ENCODE data around the gene NSMCE4A. TPM values are rescaled to one million over a fixed set of nuclear protein-coding genes. Genes with fewer than 3 reads are reported as not detected.
A peak's percentile ranks its signal among the peaks of the same experiment; 100 is the strongest.
"Not testable (repeated sequence)": the region's sequence is repeated elsewhere in the genome, so short reads cannot be mapped to it uniquely, and the experiment has no call there.

Gene NSMCE4A
- total RNA-seq, 1 experiment from 2014 or later: 48.8 TPM

- Histone ChIP-seq H3K36me3 (no peaks in the 10 kb centered on the region), H3K9me3 (replicated peaks) (no peaks in the 10 kb centered on the region), H3K27me3 (replicated peaks) (no peaks in the 10 kb centered on the region), H3K4me3 (no peak overlapping the region), H3K4me1 (replicated peaks) (0 out of 2 replicates have a peak, but pooled peaks cover 3% of the 10 kb centered on the region), H3K27ac (no peak overlapping the region)
- DNase-seq (ENCODE audit: low read depth in 1 of 2, low spot score in 2 of 2): no peak
Measured at GRCh38 chr10:121942749-121943416, 32.1 kb downstream of the NSMCE4A start.

- Histone ChIP-seq H3K4me1 (replicated peaks) (0 out of 2 replicates have a peak, but pooled peaks cover 3% of the 10 kb centered on the region), H3K36me3 (no peaks in the 10 kb centered on the region), H3K27me3 (replicated peaks) (no peaks in the 10 kb centered on the region), H3K4me3 (no peak overlapping the region), H3K9me3 (replicated peaks) (no peaks in the 10 kb centered on the region), H3K27ac (no peak overlapping the region)
- no peak for DNase-seq (ENCODE audit: low read depth in 1 of 2, low spot score in 2 of 2)
Measured at GRCh38 chr10:121941532-121941931, 33.5 kb downstream of the NSMCE4A start.

- no peaks in the 10 kb centered on the region for H3K36me3 ChIP-seq
- no peaks in the 10 kb centered on the region for H3K4me1 ChIP-seq (replicated peaks)
- no peak for DNase-seq (ENCODE audit: low read depth in 1 of 2, low spot score in 2 of 2)
- H3K27me3 ChIP-seq (replicated peaks): no peaks in the 10 kb centered on the region
- no peaks in the 10 kb centered on the region for H3K9me3 ChIP-seq (replicated peaks)
- H3K27ac ChIP-seq: no peak overlapping the region
- no peak overlapping the region for H3K4me3 ChIP-seq
Measured at GRCh38 chr10:121936295-121936694, 38.7 kb downstream of the NSMCE4A start.

GRCh38 chr10:121935702-121936101 is 39.3 kb downstream of the NSMCE4A start:
- no peak for DNase-seq (ENCODE audit: low read depth in 1 of 2, low spot score in 2 of 2)
- Histone ChIP-seq H3K4me1 (replicated peaks) (no peaks in the 10 kb centered on the region), H3K36me3 (no peaks in the 10 kb centered on the region), H3K27ac (no peak overlapping the region), H3K4me3 (no peak overlapping the region), H3K27me3 (replicated peaks) (no peaks in the 10 kb centered on the region), H3K9me3 (replicated peaks) (no peaks in the 10 kb centered on the region)

GRCh38 chr10:121930268-121931085 is 44.5 kb downstream of the NSMCE4A start:
- not testable (repeated sequence) for H3K27me3 ChIP-seq (replicated peaks); H3K4me3 ChIP-seq; DNase-seq (ENCODE audit: low read depth in 1 of 2, low spot score in 2 of 2); H3K27ac ChIP-seq; H3K9me3 ChIP-seq (replicated peaks)
- Histone ChIP-seq H3K36me3 (peaks cover 11% of the 10 kb centered on the region), H3K4me1 (replicated peaks) (peaks cover 14% of the 10 kb centered on the region)

- DNase-seq (ENCODE audit: low read depth in 1 of 2, low spot score in 2 of 2); H3K27ac ChIP-seq; H3K4me3 ChIP-seq; H3K27me3 ChIP-seq (replicated peaks); H3K9me3 ChIP-seq (replicated peaks): not testable (repeated sequence)
- peaks cover 14% of the 10 kb centered on the region for H3K4me1 ChIP-seq (replicated peaks)
- peaks cover 11% of the 10 kb centered on the region for H3K36me3 ChIP-seq
Measured at GRCh38 chr10:121929585-121930267, 45.3 kb downstream of the NSMCE4A start.

GRCh38 chr10:121928528-121928884 is 46.5 kb downstream of the NSMCE4A start:
- Histone ChIP-seq H3K4me3 (peak overlapping the region; percentile 97), H3K27me3 (replicated peaks) (no peaks in the 10 kb centered on the region), H3K9me3 (replicated peaks) (no peaks in the 10 kb centered on the region), H3K27ac (peak overlapping the region; percentile 91), H3K4me1 (replicated peaks) (peaks cover 14% of the 10 kb centered on the region), H3K36me3 (peaks cover 14% of the 10 kb centered on the region)
- no peak for DNase-seq (ENCODE audit: low read depth in 1 of 2, low spot score in 2 of 2)

- peaks cover 14% of the 10 kb centered on the region for H3K4me1 ChIP-seq (replicated peaks)
- H3K27ac ChIP-seq: peak within 1 kb of the TSS; percentile 91
- no peaks in the 10 kb centered on the region for H3K9me3 ChIP-seq (replicated peaks)
- H3K27me3 ChIP-seq (replicated peaks): no peaks in the 10 kb centered on the region
- DNase-seq (ENCODE audit: low read depth in 1 of 2, low spot score in 2 of 2): peak; percentile 90 to 92
- peak within 1 kb of the TSS; percentile 97 for H3K4me3 ChIP-seq
- peaks cover 15% of the 10 kb centered on the region for H3K36me3 ChIP-seq
Measured at GRCh38 chr10:121927841-121928527, 47.0 kb downstream of the NSMCE4A start, which contains the start of gene ATE1. TSS of gene ATE1 (minus strand) at chr10:121928031. CDS start at chr10:121927949, 82 bp downstream.

- DNase-seq (ENCODE audit: low read depth in 1 of 2, low spot score in 2 of 2): peak; percentile 53 to 73
- H3K4me1 ChIP-seq (replicated peaks): peaks cover 14% of the 10 kb centered on the region
- H3K27ac ChIP-seq: peak overlapping the region; percentile 91
- H3K36me3 ChIP-seq: peaks cover 15% of the 10 kb centered on the region
- H3K27me3 ChIP-seq (replicated peaks): no peaks in the 10 kb centered on the region
- H3K9me3 ChIP-seq (replicated peaks): no peaks in the 10 kb centered on the region
- H3K4me3 ChIP-seq: peak overlapping the region; percentile 97
Measured at GRCh38 chr10:121927318-121927840, 47.6 kb downstream of the NSMCE4A start.

- Histone ChIP-seq H3K27ac (peak overlapping the region; percentile 91; the same call in 1 of the 2 replicates), H3K4me3 (peak overlapping the region; percentile 97), H3K4me1 (replicated peaks) (peaks cover 14% of the 10 kb centered on the region), H3K27me3 (replicated peaks) (no peaks in the 10 kb centered on the region), H3K36me3 (peaks cover 15% of the 10 kb centered on the region), H3K9me3 (replicated peaks) (no peaks in the 10 kb centered on the region)
- DNase-seq (ENCODE audit: low read depth in 1 of 2, low spot score in 2 of 2): no peak
Measured at GRCh38 chr10:121926671-121927317, 48.2 kb downstream of the NSMCE4A start.

GRCh38 chr10:121926157-121926556 is 48.9 kb downstream of the NSMCE4A start:
- no peak for DNase-seq (ENCODE audit: low read depth in 1 of 2, low spot score in 2 of 2)
- H3K27ac ChIP-seq: no peak overlapping the region

GRCh38 chr10:121921238-121921931 is 53.6 kb downstream of the NSMCE4A start:
- Histone ChIP-seq H3K9me3 (replicated peaks) (no peaks in the 10 kb centered on the region), H3K27ac (no peak overlapping the region), H3K4me3 (no peak overlapping the region), H3K36me3 (peaks cover 10% of the 10 kb centered on the region; the same call in 1 of the 2 replicates), H3K4me1 (replicated peaks) (peaks cover 3% of the 10 kb centered on the region; the same call in 1 of the 2 replicates), H3K27me3 (replicated peaks) (no peaks in the 10 kb centered on the region)
- no peak for DNase-seq (ENCODE audit: low read depth in 1 of 2, low spot score in 2 of 2)

More at GRCh38 chr10:121926157-121926556, 48.9 kb downstream of the NSMCE4A start:
- H3K36me3 ChIP-seq: peaks cover 15% of the 10 kb centered on the region
- no peaks in the 10 kb centered on the region for H3K27me3 ChIP-seq (replicated peaks)
- H3K9me3 ChIP-seq (replicated peaks): no peaks in the 10 kb centered on the region
- H3K4me1 ChIP-seq (replicated peaks): peaks cover 14% of the 10 kb centered on the region
- H3K4me3 ChIP-seq: peak overlapping the region; percentile 97; the same call in 1 of the 2 replicates
